H1 (cell line): ENCODE results near the gene MYOT. TPM values are rescaled to one million over a fixed set of nuclear protein-coding genes. Genes with fewer than 3 reads are reported as not detected.

ENCODE experiments used
- CTCF ChIA-PET: fragments of 300-600 bp; sonication (Branson Sonifier 250); formaldehyde crosslinking; loops from one replicate; lab custom pipeline; 2021; ENCODE audit not compliant: partially characterized antibody; lab: Charles Lee
- POLR2A ChIA-PET: fragments of 300-600 bp; sonication (Branson Sonifier 250); formaldehyde crosslinking; loops from one replicate; lab custom pipeline; 2021; ENCODE audit warnings: inconsistent platforms; ENCODE audit not compliant: partially characterized antibody; lab: Charles Lee
- DNase-seq, 2 experiments: peaks; one replicate each; pipeline versions ENCODE4 v3.0.0 to v3.0.0-alpha.2; 2010 to 2022; ENCODE audit warnings: low spot score in 2 of 2, low read depth in 1 of 2, mixed read lengths in 1 of 2
- FAIRE-seq: peaks from 2 replicates; lab custom pipeline; 2011; peaks lifted over from hg19 to GRCh38; lab: Jason Lieb, UNC
- H2AFZ ChIP-seq: 2 replicates; pipeline ENCODE4 v1.8.1; 2012; ENCODE audit warnings: low read length, inconsistent platforms
- H2AK5ac ChIP-seq: 2 replicates; pipeline ENCODE4 v1.6.1; 2013; ENCODE audit warnings: low read depth, low read length
- H2BK120ac ChIP-seq: replicated peaks from 2 replicates; pipeline ENCODE3; 2013; ENCODE audit warnings: low read depth, low read length, inconsistent platforms
- H2BK12ac ChIP-seq: 2 replicates; pipeline ENCODE4 v1.6.1; 2013; ENCODE audit warnings: low read depth, low read length
- H2BK15ac ChIP-seq: 2 replicates; pipeline ENCODE4 v1.6.1; 2013; ENCODE audit warnings: low read length
- H2BK20ac ChIP-seq: 2 replicates; pipeline ENCODE4 v1.6.1; 2013; ENCODE audit warnings: low read length
- H2BK5ac ChIP-seq: 2 replicates; pipeline ENCODE4 v1.6.1; 2013; ENCODE audit warnings: low read depth, low read length
- H3K14ac ChIP-seq: 2 replicates; pipeline ENCODE4 v1.6.1; 2013; ENCODE audit warnings: inconsistent platforms; ENCODE audit not compliant: insufficient read length
- H3K18ac ChIP-seq: 2 replicates; pipeline ENCODE4 v1.6.1; 2013; ENCODE audit warnings: low read length; ENCODE audit errors: extremely low read depth
- H3K23ac ChIP-seq: 2 replicates; pipeline ENCODE4 v1.6.1; 2013; ENCODE audit warnings: inconsistent platforms; ENCODE audit not compliant: insufficient read length
- H3K23me2 ChIP-seq: 2 replicates; pipeline ENCODE4 v1.6.1; 2013; ENCODE audit warnings: low read depth, low read length
- H3K27ac ChIP-seq: 2 replicates; pipeline ENCODE4 v1.6.1; 2011; ENCODE audit warnings: low read depth, low read length, inconsistent platforms
- H3K27me3 ChIP-seq, 4 experiments: replicated peaks in 1 of 4; 1 replicate in 1 of 4; 2 replicates in 3 of 4; pipeline versions ENCODE4 v1.6.1 to v1.8.1; 2011 to 2013; ENCODE audit warnings: low read length in 3 of 4, mild to moderate bottlenecking in 3 of 4, inconsistent platforms in 2 of 4, mixed read lengths in 2 of 4, moderate library complexity in 1 of 4; ENCODE audit not compliant: control insufficient read depth in 3 of 4, insufficient read depth in 3 of 4; ENCODE audit errors: extremely low read depth in 1 of 4
- H3K36me3 ChIP-seq, 4 experiments: 2 replicates each; pipeline versions ENCODE4 v1.6.1 to v1.8.1; 2011 to 2013; ENCODE audit warnings: mild to moderate bottlenecking in 4 of 4, low read length in 3 of 4, moderate library complexity in 2 of 4, control low read depth in 1 of 4, inconsistent platforms in 1 of 4; ENCODE audit not compliant: insufficient read depth in 4 of 4, control insufficient read depth in 2 of 4
- H3K4ac ChIP-seq: replicated peaks from 2 replicates; pipeline ENCODE3; 2013; ENCODE audit warnings: low read length, low read depth, mixed read lengths, inconsistent platforms; ENCODE audit not compliant: insufficient read length
- H3K4me1 ChIP-seq, 4 experiments: replicated peaks in 1 of 4; 1 replicate in 1 of 4; 2 replicates in 3 of 4; pipeline versions ENCODE4 v1.6.1 to v1.8.1; 2011 to 2013; ENCODE audit warnings: low read length in 3 of 4, inconsistent platforms in 2 of 4, mixed read lengths in 1 of 4; ENCODE audit not compliant: insufficient read depth in 4 of 4, control insufficient read depth in 3 of 4
- H3K4me2 ChIP-seq, 2 experiments: 2 replicates each; pipeline versions ENCODE4 v1.6.1 to v1.8.1; 2011 to 2013; ENCODE audit warnings: low read depth in 2 of 2, low read length in 2 of 2, control low read depth in 1 of 2, inconsistent platforms in 1 of 2, mild to moderate bottlenecking in 1 of 2; ENCODE audit not compliant: insufficient read depth in 1 of 2
- H3K4me3 ChIP-seq, 4 experiments: fragments of 200-600, 300-600 bp in 1 of 4; sonication (generic), shearing (Covaris generic), sonication (Bioruptor Twin) in 1 of 4; 2 replicates each; pipeline versions ENCODE4 v1.5.1 to v1.8.1; 2011 to 2016; ENCODE audit warnings: low read length in 4 of 4, low read depth in 3 of 4, control low read depth in 2 of 4, inconsistent platforms in 2 of 4, mild to moderate bottlenecking in 2 of 4, mixed read lengths in 1 of 4, moderate library complexity in 1 of 4; ENCODE audit not compliant: insufficient read depth in 2 of 4; ENCODE audit errors: extremely low read depth in 1 of 4
- H3K56ac ChIP-seq: replicated peaks from 2 replicates; pipeline ENCODE3; 2013; ENCODE audit warnings: low read depth, mild to moderate bottlenecking, mixed read lengths, low read length, inconsistent platforms; ENCODE audit not compliant: insufficient read length
- H3K79me1 ChIP-seq: 2 replicates; pipeline ENCODE4 v1.6.1; 2013; ENCODE audit warnings: low read depth, low read length, control low read depth
- H3K79me2 ChIP-seq, 2 experiments: 2 replicates each; pipeline versions ENCODE4 v1.6.1 to v1.8.1; 2012 to 2013; ENCODE audit warnings: low read length in 2 of 2, mild to moderate bottlenecking in 2 of 2, inconsistent platforms in 1 of 2; ENCODE audit not compliant: insufficient read depth in 2 of 2, control insufficient read depth in 1 of 2
- H3K9ac ChIP-seq, 4 experiments: replicated peaks in 1 of 4; 1 replicate in 1 of 4; 2 replicates in 3 of 4; pipeline versions ENCODE4 v1.6.1 to v1.8.1; 2011 to 2013; ENCODE audit warnings: low read depth in 3 of 4, low read length in 3 of 4, control low read depth in 2 of 4, mild to moderate bottlenecking in 2 of 4, moderate library complexity in 2 of 4, inconsistent platforms in 1 of 4; ENCODE audit errors: extremely low read depth in 1 of 4
- H3K9me3 ChIP-seq, 2 experiments: 2 replicates each; pipeline versions ENCODE4 v1.6.1 to v1.8.1; 2012 to 2013; ENCODE audit warnings: mild to moderate bottlenecking in 2 of 2, moderate library complexity in 2 of 2, control low read depth in 1 of 2, inconsistent platforms in 1 of 2, low read depth in 1 of 2, low read length in 1 of 2, mixed read lengths in 1 of 2; ENCODE audit not compliant: insufficient read depth in 2 of 2
- H4K20me1 ChIP-seq, 2 experiments: replicated peaks in 1 of 2; 2 replicates each; pipeline versions ENCODE3 to v1.8.1; 2011 to 2013; ENCODE audit warnings: inconsistent platforms in 2 of 2, low read length in 2 of 2, mild to moderate bottlenecking in 1 of 2; ENCODE audit not compliant: insufficient read depth in 2 of 2, control insufficient read depth in 1 of 2
- H4K5ac ChIP-seq: 2 replicates; pipeline ENCODE4 v1.6.1; 2013; ENCODE audit warnings: low read length, low read depth, mixed read lengths, inconsistent platforms; ENCODE audit not compliant: insufficient read length
- H4K8ac ChIP-seq: 2 replicates; pipeline ENCODE4 v1.8.0; 2013; ENCODE audit warnings: mild to moderate bottlenecking, moderate library complexity, low read length, inconsistent platforms; ENCODE audit not compliant: insufficient read depth; ENCODE audit errors: extremely low read depth
- H4K91ac ChIP-seq: replicated peaks from 2 replicates; pipeline ENCODE3; 2013; ENCODE audit warnings: low read length, mixed read lengths, inconsistent platforms; ENCODE audit not compliant: insufficient read length
- ATF3 ChIP-seq: IDR thresholded peaks from 2 replicates; pipeline ENCODE4 v1.6.1; 2011; ENCODE audit warnings: low read depth, mild to moderate bottlenecking, low read length; ENCODE audit not compliant: insufficient read depth
- CHD1 ChIP-seq: IDR thresholded peaks from 2 replicates; pipeline ENCODE4 v1.6.1; 2012; ENCODE audit warnings: low read depth, low read length, improper control_type of control experiment
- CTBP2 ChIP-seq: IDR thresholded peaks from 2 replicates; pipeline ENCODE4 v1.7.0; 2011; ENCODE audit warnings: borderline replicate concordance, mild to moderate bottlenecking, moderate library complexity, mixed read lengths, low read length; ENCODE audit not compliant: insufficient read depth, insufficient read length
- HDAC6 ChIP-seq: IDR thresholded peaks from one replicate; pipeline ENCODE4 v1.7.1; 2012; ENCODE audit warnings: low read depth, mild to moderate bottlenecking, inconsistent platforms, low read length, moderate library complexity
- MAX ChIP-seq: IDR thresholded peaks from 2 replicates; pipeline ENCODE4 v1.6.1; 2012; ENCODE audit warnings: inconsistent platforms
- PHF8 ChIP-seq: fragments of 200-600 bp; sonication (generic); conservative IDR thresholded peaks from 2 replicates; pipeline ENCODE4 v1.7.1; 2012; ENCODE audit warnings: low read depth, mild to moderate bottlenecking, inconsistent platforms, low read length, moderate library complexity
- SAP30 ChIP-seq: fragments of 300-600 bp; sonication (generic); IDR thresholded peaks from 2 replicates; pipeline ENCODE4 v1.7.1; 2012; ENCODE audit warnings: low read length, moderate library complexity, mild to moderate bottlenecking, inconsistent platforms; ENCODE audit not compliant: insufficient read depth, insufficient replicate concordance
- SP2 ChIP-seq: IDR thresholded peaks from 2 replicates; pipeline ENCODE4 v1.6.1; 2012; ENCODE audit warnings: mild to moderate bottlenecking, low read length, inconsistent platforms
- TAF7 ChIP-seq: optimal IDR thresholded peaks from 2 replicates; pipeline ENCODE3; 2011; ENCODE audit warnings: low read depth, mild to moderate bottlenecking, inconsistent platforms, low read length, moderate library complexity, borderline replicate concordance
- TCF12 ChIP-seq: IDR thresholded peaks from 2 replicates; pipeline ENCODE4 v1.6.1; 2011; ENCODE audit warnings: low read depth, mild to moderate bottlenecking, low read length
- TEAD4 ChIP-seq: IDR thresholded peaks from 2 replicates; pipeline ENCODE4 v1.6.1; 2012; ENCODE audit warnings: low read depth, low read length, inconsistent platforms, mixed read lengths
- USF2 ChIP-seq: IDR thresholded peaks from 2 replicates; pipeline ENCODE4 v1.6.1; 2011; ENCODE audit warnings: low read length, improper control_type of control experiment
- YY1 ChIP-seq: IDR thresholded peaks from 2 replicates; pipeline ENCODE4 v1.6.1; 2011; ENCODE audit warnings: low read depth, mild to moderate bottlenecking, low read length
- WGBS, 2 experiments: shearing (Covaris generic) in 1 of 2; methylation state at CpG; one replicate each; pipeline versions ENCODE4 v1.1.6 to v1.1.7; 2013 to 2015; ENCODE audit warnings: low lambda C conversion rate in 2 of 2, mixed read lengths in 2 of 2, inconsistent platforms in 1 of 2, low coverage in 1 of 2, missing lambda C conversion rate in 1 of 2; ENCODE audit not compliant: insufficient replicate concordance in 2 of 2, insufficient coverage in 1 of 2, insufficient read length in 1 of 2; ENCODE audit errors: extremely low coverage in 1 of 2, missing lambda C conversion rate in 1 of 2; 5-methylcytosine and 5-hydroxymethylcytosine counted together
- polyA plus RNA-seq, 7 experiments: library from polyadenylated mRNA; depleted of rRNA in 3 of 7; stranded (reverse) in 5 of 7; unstranded in 2 of 7; fragments of >200 nt in 5 of 7; fragments of 200-250 nt in 2 of 7; gene quantifications; 1 replicate in 5 of 7; 2 replicates in 1 of 7; 4 replicates in 1 of 7; pipeline versions ENCODE4 v1.2.1 to v1.2.3, GENCODE V29; 2011 to 2013; ENCODE audit warnings: missing spikeins in 2 of 7, mixed read lengths in 2 of 7
- total RNA-seq: library from RNA; stranded (reverse); fragmentation: NEBNext Ultra II Directional; extraction: Animal tissue kit (Norgen Biotek cat#: 25700); gene quantifications from 2 replicates; pipeline ENCODE4 v1.2.1, GENCODE V29; 2021

Gene MYOT
- total and polyA plus RNA-seq, 2 of the 8 experiments (the other 6 are each of a cell fraction or from before 2014, with no cell fraction given), result not detected

- Histone ChIP-seq H4K20me1 (no peaks in the 10 kb centered on the region), H3K27ac (no peak overlapping the region), H3K4ac (no peak overlapping the region), H3K14ac (no peak overlapping the region), H3K23ac (no peak overlapping the region), H2AFZ (no peak overlapping the region), H3K9ac (no peak overlapping the region), H2AK5ac (no peak overlapping the region), H3K27me3 (no peaks in the 10 kb centered on the region), H3K4me2 (no peak overlapping the region), H3K79me1 (no peaks in the 10 kb centered on the region), H4K8ac (no peak overlapping the region), H2BK12ac (no peak overlapping the region), H2BK5ac (no peak overlapping the region), H3K4me1 (no peaks in the 10 kb centered on the region), H2BK15ac (no peak overlapping the region), H3K4me3 (no peak overlapping the region), H2BK120ac (no peak overlapping the region), H3K79me2 (no peaks in the 10 kb centered on the region), H3K36me3 (no peaks in the 10 kb centered on the region), H3K9me3 (no peaks in the 10 kb centered on the region), H3K23me2 (no peaks in the 10 kb centered on the region), H3K18ac (no peak overlapping the region), H4K5ac (no peak overlapping the region), H4K91ac (no peak overlapping the region), H3K56ac (no peak overlapping the region), H2BK20ac (no peak overlapping the region)
- WGBS, 2 experiments, result 88% methylated on average over 1 of the region's 1 CpG; no CpG with 5 or more reads in 1 of the 2 experiments
- ChIA-PET CTCF (interaction anchor here (0.7 to 1.3 kb wide), 9 partner anchors 8 to 587 kb away, joined by 3 to 5 read pairs (median 3); no protein-coding TSS in a partner anchor), POLR2A (no interaction called here)
- FAIRE-seq (no peak), DNase-seq (no peak)
- no peak for TF ChIP-seq SP2
- TF ChIP-seq PHF8, result no peak
- TF ChIP-seq TCF12, result no peak
- no peak for TF ChIP-seq CHD1
- no peak for TF ChIP-seq USF2
- no peak for TF ChIP-seq SAP30
- no peak for TF ChIP-seq MAX
- no peak for TF ChIP-seq ATF3
- TF ChIP-seq HDAC6, result no peak
- no peak for TF ChIP-seq CTBP2
- no peak for TF ChIP-seq TAF7
- no peak for TF ChIP-seq YY1
- TF ChIP-seq TEAD4, result no peak
Observed at GRCh38 chr5:137890845-137891244, 23.2 kb downstream of the MYOT start.
